Hematopoietic multipotent progenitor cell (in vitro differentiated cells): ENCODE measurements around the gene BAG3. TPM values are rescaled to one million over a fixed set of nuclear protein-coding genes. Genes with fewer than 3 reads are reported as not detected.
"Not testable (repeated sequence)": the region's sequence is repeated elsewhere in the genome, so short reads cannot be mapped to it uniquely, and the experiment has no call there.

ENCODE experiments used
- DNase-seq, 3 donors: peaks; one replicate each; pipeline ENCODE4 v3.0.0-alpha.2; 2011 to 2015; ENCODE audit warnings: low read depth in 2 of 3, low spot score in 2 of 3
- total RNA-seq: library from RNA; depleted of rRNA; stranded (reverse); fragments of >200 nt; gene quantifications from one replicate; pipeline ENCODE4 v1.2.3, GENCODE V29; 2012

Gene BAG3
- total RNA-seq, 1 donor: 7.3 TPM

DNA sequence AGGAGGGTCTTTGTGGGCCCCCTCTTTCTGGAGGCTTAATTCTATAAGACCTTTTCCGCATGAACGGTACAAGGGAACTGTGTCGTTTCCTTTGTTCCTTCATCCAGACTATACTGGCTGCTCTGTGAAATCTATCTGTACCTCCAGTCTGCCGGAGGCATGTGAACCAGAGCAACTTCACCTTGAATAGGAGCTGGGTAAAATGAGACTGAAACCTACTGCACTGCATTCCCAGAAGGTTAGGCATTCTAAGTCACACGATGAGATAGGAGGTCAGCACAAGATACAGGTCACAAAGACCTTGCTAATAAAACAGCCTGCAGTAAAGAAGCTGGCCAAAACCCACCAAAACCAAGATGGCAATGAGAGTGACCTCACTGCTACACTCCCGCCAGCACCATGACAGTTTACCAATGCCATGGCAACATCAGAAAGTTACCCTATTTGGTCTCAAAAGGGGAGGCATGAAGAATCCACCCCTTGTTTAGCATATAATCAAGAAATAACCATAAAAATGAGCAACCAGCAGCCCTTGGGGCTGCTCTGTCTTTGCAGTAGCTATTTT, 37.9 kb downstream of the BAG3 start:
- no peak for DNase-seq

- DNase-seq: peak in 2 of 3 donors; percentile 28 to 73
These were observed 40.5 kb downstream of the BAG3 start for GRCh38 chr10:119691726-119692125.

DNA sequence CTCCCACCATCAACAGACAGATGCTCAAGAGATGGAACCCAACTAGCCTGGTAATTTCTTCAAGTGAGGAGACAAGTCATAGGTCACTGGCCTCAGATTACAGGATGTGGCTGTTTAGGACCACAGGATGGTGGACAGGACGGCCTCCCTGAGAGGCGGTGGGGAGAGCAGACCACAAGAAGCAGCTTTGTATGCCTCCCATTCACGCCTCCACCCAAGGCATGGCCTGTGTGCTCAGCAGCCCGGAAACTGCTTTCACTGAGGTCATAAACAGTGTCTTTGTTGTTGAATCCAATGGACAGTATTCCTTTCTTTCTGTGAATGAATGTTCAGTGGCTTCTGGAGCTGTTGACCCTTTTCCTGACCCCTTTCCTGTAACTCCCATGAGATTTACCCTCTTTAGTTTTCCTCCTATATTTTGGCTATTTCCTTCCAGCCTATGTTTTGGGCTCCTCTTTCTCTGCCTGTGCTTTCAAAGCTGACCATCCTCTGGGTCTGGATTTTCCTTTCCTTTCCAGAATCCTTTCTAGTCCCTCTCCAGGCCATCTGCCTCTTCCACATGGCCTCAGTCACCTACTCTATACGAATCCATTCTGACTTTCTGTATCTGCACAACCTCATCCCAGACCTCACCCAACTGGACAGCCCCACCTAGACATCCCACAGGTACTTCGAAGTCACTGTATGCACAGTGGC, 42.2 kb downstream of the BAG3 start:
- no peak for DNase-seq

DNA sequence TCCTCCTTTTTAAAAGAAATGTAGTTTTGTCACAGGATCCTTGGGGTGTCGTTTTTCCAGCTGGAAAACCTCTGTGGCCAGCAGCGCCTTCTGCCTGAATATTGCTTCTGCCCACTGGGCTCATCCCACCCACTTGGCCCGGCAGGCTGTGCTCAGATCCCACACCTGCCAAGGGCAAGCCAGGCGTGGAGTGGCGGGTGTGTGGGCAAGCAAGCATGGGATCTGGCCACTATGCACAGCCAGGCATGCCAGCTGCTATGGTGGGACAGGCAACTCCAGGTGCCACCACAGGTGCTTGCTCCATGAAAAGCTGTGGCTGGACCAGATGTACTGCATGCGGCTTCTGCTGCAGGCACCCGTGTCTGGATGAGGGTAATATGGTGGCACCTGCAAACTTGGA, 43.4 kb downstream of the BAG3 start:
- no peak for DNase-seq

GRCh38 chr10:119700321-119700954, 49.3 kb downstream of the BAG3 start:
- DNase-seq: no peak

GRCh38 chr10:119701861-119702260, 50.7 kb downstream of the BAG3 start:
- DNase-seq: no peak

- DNase-seq: no peak
These were observed 51.4 kb downstream of the BAG3 start for GRCh38 chr10:119702583-119702982.

DNA sequence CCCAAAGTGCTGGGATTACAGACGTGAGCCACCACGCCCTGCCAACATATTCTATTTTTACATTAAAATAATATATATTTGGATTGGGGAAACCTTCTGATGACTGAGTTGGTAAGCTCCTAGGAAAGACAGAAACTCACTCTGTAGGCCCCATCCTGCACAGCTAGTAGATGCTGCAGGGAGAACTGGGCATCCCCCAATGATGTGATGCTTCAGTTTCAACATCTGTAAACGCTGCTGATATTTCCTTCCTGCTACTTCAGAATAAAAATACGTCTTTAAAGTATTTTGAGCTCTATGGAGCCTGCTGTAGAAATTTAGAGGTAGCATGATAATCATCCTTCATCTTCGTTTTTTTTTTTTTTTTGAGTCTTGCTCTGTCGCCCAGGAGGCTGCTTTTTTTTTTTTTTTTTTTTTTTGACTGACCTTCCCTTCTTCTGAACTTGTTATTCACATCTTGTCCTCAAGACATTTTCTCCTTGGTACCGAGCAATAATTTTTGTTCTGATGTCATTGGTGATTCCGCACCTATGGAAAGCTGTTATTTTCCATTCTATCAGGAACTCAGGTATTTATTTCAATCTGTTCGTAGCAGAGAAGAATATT, 52.8 kb downstream of the BAG3 start:
- DNase-seq: no peak

DNA sequence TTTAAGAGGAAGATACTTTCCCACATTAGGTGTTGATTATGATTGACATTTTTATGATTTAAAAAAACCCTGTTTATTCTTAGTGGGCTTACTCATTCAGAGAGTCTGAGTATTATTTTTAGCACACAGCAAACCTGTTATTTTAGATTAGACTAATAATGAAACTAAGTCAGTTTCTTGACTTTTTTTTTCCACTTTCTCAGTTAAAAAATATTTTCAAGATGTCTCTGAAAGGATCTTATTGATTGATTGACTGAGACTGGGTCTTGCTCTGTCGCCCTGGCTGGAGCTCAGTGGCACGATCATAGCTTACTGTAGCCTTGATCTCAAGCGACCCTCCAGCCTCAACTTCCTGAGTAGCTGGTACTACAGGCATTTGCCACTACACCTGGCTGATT, 54.3 kb downstream of the BAG3 start:
- DNase-seq: no peak

GRCh38 chr10:119706521-119707278, 55.5 kb downstream of the BAG3 start:
- DNase-seq: no peak

DNA sequence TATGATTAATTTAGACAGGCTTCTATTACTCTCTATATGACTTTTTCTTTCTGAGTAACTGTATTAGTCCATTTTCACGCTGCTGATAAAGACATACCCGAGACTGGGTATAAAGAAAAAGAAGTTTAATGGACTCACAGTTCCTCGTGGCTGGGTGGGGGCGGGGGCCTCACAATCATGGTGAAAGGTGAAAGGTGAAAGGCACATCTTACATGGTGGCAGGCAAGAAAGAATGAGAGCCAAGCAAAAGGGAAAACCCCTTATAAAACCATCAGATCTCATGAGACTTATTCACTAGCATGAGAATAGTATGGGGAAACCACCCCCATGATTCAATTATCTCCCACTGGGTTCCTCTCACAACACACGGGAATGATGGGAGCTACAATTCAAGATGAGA, 56.2 kb downstream of the BAG3 start:
- not testable (repeated sequence) for DNase-seq

DNA sequence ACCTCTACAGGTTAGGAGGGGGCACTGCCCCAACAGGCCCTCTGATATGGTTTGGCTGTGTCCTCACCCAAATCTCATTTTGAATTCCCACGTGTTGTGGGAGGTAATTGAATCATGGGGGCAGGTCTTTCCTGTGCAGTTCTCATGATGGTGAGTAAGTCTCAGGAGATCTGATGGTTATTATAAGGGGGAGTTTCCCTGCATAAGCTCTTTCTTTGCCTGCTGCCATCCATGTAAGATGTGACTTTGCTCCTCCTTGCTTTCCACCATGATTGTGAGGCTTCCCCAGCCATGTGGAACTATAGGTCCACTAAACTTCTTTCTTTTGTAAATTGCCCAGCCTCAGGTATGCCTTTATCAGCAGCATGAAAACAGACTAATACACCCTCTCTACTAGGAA, 59.8 kb downstream of the BAG3 start:
- not testable (repeated sequence) for DNase-seq

GRCh38 chr10:119713744-119714483, 62.7 kb downstream of the BAG3 start:
- no peak for DNase-seq

GRCh38 chr10:119714484-119714816, 63.3 kb downstream of the BAG3 start:
- DNase-seq: no peak

DNA sequence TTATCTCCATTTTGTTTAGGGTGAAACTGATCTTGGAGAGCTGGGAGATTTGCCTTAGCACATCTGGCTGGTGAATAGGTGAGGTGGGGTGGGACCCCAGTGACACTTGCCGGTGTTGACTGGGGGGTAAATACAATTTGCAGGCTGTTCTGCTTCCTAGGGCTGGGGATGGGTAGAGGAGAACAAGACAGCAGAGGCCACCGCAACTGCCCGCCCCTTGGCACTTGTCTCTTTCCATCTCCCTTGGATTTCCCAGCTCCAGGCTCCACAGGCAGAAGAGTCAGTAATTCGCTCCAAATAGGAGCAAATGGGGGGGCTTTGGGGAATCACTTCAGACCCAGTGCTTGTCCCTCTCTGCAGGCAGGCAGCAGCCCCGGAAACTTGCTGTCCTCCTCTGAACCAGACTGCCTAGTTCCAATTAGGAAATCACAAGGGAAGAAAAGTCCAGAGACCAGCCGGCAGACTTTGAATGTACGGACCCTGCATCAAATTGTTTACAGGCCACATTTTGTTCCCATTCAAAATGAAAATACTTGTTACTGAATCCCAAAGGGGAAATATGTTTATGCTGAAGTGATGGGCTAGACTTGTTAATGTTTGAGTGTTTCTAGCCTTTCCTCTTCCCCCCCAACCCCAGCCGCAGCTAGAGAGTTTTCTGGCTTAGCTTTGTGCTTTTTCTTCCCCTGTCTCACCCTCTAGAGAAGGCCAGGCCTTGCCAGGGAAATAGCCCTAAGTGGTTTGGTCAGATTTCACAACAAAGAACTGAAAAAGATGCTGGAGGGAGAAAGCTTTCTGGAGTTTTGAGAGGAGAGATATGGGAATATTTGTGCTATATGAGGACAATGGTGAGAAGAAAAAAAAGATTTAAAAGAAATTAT, 64.7 kb downstream of the BAG3 start:
- DNase-seq: no peak

- no peak for DNase-seq
These were observed 72.0 kb downstream of the BAG3 start for GRCh38 chr10:119723161-119723560.

DNA sequence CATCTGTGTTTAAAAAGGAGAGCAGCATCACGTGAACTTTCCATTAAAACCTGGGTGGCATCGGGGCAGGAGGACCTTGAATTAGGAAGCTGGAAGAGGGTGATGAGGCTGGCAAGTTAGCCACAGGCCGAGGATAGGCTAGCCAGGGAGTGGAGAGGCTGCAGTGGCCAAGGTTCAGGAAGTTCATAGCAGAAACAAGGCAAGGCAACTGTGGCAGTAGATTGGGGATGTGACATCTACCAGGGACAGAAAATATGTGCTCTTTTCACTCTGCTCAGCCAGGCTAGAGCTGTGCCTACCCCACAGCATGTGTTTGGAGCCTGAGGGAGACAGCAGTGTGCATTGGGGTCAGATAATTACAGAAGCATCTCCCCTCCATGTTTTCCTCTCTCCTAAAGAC, 72.4 kb downstream of the BAG3 start:
- DNase-seq: no peak

DNA sequence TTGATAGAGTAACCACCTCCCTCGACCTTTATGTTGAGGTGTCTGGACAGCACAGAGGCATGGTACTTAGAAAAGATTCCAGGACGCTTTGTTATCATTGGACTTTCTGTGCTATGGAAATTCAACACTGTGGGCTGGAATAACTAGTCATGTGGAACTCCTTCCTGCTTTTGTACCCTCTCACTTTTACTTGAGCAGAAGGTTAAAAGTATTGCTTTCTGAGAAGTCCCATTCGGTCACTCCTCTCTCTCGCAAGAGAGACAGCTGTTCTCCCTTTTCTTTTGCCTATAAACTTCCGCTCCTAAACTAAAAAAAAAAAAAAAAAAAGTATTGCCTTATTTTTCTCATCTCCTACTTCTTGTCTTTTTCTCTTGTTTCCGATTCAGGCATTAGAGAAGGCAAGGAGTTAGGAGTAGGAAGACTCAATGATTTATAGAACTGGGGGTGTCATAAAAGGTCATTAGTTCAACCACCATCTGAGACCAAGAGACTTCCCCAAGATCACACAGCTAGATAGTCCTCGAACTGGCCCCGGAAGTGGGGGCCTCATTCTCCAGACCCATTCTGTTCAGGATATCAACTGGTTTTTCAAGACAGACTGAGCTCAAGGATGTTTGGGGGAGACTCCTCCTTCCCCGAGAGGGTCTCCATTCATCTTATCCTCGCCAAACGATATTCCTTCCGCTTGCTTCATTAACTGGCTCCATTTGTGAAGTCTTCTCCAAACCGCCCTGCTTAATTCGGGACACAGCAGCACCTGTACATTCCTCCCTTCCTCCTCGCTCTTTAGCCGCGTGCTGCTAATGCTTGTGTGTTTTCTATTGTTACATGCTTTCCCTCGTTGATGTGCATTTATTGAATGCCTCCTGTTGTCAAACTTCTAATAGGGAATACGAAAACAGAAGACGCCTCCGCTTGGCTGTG, 73.7 kb downstream of the BAG3 start:
- DNase-seq: peak in 1 of 3 donors; percentile 24

- DNase-seq: no peak
These were observed 74.3 kb downstream of the BAG3 start for GRCh38 chr10:119725517-119725827.
